Activated CD4-positive, alpha-beta T cell treated with anti-CD3 and anti-CD28 coated beads, Interleukin-2, amount 10 ng/mL, durations not matched to agents 24 days and 14 days (primary cell): ENCODE results near the gene EGR4. TPM values are rescaled to one million over a fixed set of nuclear protein-coding genes. Genes with fewer than 3 reads are reported as not detected.
A peak's percentile ranks its signal among the peaks of the same experiment; 100 is the strongest.

Source experiments
- DNase-seq: peaks from one replicate; pipeline ENCODE4 v3.0.0; 2022
- H3K27ac Mint-ChIP-seq: one replicate; pipeline ENCODE4 v1.8.0; 2022; ENCODE audit warnings: mild to moderate bottlenecking, mixed read lengths
- H3K27me3 Mint-ChIP-seq: one replicate; pipeline ENCODE4 v1.8.0; 2022; ENCODE audit warnings: mixed read lengths
- H3K36me3 Mint-ChIP-seq: one replicate; pipeline ENCODE4 v1.8.0; 2022; ENCODE audit warnings: low read depth, mild to moderate bottlenecking, mixed read lengths
- H3K4me1 Mint-ChIP-seq: one replicate; pipeline ENCODE4 v1.8.0; 2021; ENCODE audit warnings: mixed read lengths
- H3K4me3 Mint-ChIP-seq: one replicate; pipeline ENCODE4 v1.8.0; 2022; ENCODE audit warnings: mild to moderate bottlenecking, moderate library complexity, mixed read lengths
- H3K9me3 Mint-ChIP-seq: one replicate; pipeline ENCODE4 v1.8.0; 2021; ENCODE audit warnings: mixed read lengths
- intact Hi-C: fragments of 100-400 bp; cut with micrococcal nuclease; formaldehyde crosslinking; loops from one replicate; pipeline ENCODE4 v1.15.1; 2023
- total RNA-seq: library from RNA; stranded (reverse); gene quantifications from 2 replicates; pipeline ENCODE4 v1.2.3, GENCODE V29; 2022

EGR4 gene
- 1.2 and 1.5 TPM in 2 replicates for total RNA-seq

DNA sequence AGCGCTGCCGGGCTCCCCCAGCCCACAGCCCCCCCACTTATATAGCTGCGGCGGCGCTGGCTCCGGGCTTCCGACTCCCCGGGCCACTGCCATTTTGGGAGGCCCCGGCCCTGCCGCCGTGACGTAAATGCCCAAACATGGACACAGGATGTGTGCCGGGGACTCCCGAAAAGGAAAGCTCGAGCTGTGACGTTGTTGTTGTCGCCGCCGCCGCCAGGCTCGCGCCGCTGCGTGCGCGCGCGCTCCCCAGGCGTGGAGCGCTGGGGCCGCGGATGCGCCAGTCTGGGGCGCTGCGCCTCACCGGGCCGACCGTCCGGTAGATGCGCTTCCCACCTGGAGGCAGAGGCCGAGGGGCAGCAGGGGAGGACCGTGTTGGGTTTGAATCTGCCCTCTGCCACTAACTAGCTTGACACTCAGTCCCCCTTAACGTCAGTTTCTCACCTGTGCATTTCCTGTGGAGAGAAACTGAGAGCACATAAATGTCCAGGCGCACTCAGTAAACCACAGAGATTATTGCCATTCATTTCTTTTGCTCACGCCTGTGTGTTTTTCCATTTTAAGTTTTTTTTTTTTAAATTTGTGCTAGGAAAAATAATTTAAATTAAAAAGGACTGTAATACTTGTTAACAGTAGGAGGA is at the start of gene EGR4:
Gene EGR4, minus strand, starts transcription at position 15 of the 638 bp plus-strand sequence. CDS start 231 bp downstream, outside the sequence.
- Mint-ChIP-seq H3K27ac (no peak within 1 kb of the TSS), H3K4me1 (peaks cover 13% of the 10 kb centered on the region), H3K36me3 (no peaks in the 10 kb centered on the region), H3K9me3 (no peaks in the 10 kb centered on the region), H3K4me3 (peak within 1 kb of the TSS; percentile 81), H3K27me3 (peaks cover 74% of the 10 kb centered on the region)
- intact Hi-C loops, result loop anchor here (1.0 to 5.0 kb wide), 4 partner anchors 8 to 444 kb away; partner anchors contain the start of genes ALMS1, CCT7 and TPRKB
- peak; percentile 98 for DNase-seq

DNA sequence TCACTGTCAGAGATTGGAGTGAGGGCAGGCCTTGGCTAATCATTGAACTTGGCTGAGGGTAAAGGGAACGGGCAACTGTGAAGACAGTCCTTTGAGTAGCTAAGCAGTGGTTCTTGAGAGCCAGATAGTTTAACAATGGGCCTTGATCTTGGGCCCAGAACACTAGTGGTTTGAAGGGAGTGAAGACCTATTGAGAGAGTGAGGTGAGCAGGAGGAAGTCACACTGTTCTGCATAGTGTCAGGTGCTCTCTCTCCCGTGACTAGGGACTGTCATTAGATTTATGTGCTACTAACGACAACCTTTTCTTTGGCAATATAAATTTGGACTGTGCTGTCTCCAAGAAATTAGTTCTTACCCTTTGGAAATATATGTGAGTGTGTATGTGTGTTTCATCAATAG is 47.7 kb upstream of the EGR4 start:
- Mint-ChIP-seq H3K36me3 (no peaks in the 10 kb centered on the region), H3K4me3 (no peak overlapping the region), H3K27ac (no peak overlapping the region), H3K9me3 (no peaks in the 10 kb centered on the region), H3K4me1 (peaks cover 3% of the 10 kb centered on the region), H3K27me3 (no peaks in the 10 kb centered on the region)
- peak; percentile 27 for DNase-seq
- intact Hi-C loops, result no loop called here

DNA sequence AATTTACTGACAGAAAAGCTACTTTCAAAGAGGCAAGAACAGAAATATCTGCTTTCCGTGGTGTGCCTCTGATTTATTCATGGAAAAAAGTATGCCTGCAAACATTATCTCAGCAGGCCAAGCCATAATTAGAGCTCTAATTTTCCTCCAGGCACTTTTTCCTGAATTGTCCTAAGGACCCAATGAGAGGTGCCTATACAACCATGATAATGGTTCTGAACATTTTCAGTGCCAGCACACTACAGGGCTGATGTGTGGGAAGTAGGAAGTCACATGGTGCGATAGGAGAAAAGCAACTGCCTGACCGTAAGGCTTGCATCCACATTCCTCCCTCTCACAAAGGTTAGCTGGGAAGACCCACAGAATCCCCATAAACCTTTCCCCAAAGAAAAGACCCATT is 45.9 kb upstream of the EGR4 start:
- Mint-ChIP-seq H3K4me1 (peaks cover 3% of the 10 kb centered on the region), H3K27me3 (peaks cover 6% of the 10 kb centered on the region), H3K36me3 (no peaks in the 10 kb centered on the region), H3K9me3 (peaks cover 5% of the 10 kb centered on the region), H3K4me3 (no peak overlapping the region), H3K27ac (no peak overlapping the region)
- DNase-seq, result no peak
- intact Hi-C loops, result no loop called here

DNA sequence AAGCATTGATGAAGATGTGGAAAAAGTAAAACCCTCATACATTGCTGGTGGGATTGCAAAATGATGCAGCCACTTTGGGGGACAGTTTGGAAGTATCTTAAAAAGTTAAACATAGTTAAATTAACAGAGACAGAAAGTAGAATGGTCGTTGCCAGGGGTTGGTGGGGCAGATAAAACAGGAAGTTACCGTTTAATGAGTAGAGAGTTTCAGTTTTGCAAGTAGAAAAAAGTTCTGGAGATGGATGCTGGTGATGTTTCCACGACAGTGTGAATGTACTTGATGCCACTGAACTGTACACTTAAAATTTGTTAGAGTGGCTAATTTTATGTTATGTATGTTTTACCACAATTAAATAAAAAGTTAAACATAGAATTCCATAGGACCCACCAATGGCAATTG is 44.5 kb upstream of the EGR4 start:
- Mint-ChIP-seq H3K27me3 (peaks cover 13% of the 10 kb centered on the region), H3K4me1 (peaks cover 3% of the 10 kb centered on the region), H3K4me3 (no peak overlapping the region), H3K9me3 (peaks cover 9% of the 10 kb centered on the region), H3K27ac (no peak overlapping the region), H3K36me3 (no peaks in the 10 kb centered on the region)
- peak; percentile 39 for DNase-seq
- intact Hi-C loops, result no loop called here

DNA sequence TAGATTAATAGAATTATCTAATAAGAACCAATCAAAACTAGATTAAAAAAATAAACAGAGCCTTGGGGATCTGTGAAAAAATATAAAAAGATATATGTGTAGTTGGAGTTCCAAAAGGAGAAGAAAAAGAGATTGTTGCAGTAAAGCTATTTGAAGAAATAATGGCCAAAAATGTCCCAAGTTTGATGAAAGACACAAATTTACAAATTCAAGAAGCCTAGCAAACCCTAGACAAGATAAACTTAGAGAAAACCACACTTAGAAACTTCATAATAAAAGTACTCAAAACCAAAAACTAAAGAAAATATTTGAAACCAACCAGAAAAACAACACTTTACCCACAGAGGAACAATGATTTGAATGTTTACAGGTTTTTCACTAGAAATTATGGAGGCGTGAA is 41.3 kb upstream of the EGR4 start:
- H3K27me3 Mint-ChIP-seq, result peaks cover 16% of the 10 kb centered on the region
- no peak for DNase-seq
- H3K4me1 Mint-ChIP-seq, result peaks cover 3% of the 10 kb centered on the region
- no peaks in the 10 kb centered on the region for H3K36me3 Mint-ChIP-seq
- H3K27ac Mint-ChIP-seq, result no peak overlapping the region
- peaks cover 9% of the 10 kb centered on the region for H3K9me3 Mint-ChIP-seq
- intact Hi-C loops, result no loop called here
- H3K4me3 Mint-ChIP-seq, result no peak overlapping the region

DNA sequence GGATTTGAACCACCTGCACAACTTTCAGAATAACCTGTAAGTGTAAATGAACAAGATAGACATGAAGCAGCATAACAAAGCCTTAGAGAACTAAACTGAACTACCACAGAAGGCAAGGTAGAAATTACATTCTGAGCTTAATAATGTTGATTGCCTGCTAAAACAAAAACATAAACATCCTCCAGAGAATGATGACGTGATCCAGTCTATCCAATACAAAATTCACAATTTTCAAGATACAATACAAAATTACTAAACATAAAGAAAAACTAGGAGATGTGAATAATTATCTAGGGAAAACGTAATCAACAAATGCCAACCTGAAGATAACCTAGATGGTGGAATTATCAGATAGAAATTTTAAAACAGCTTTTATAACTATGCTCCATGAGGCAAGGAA is 40.7 kb upstream of the EGR4 start:
- Mint-ChIP-seq H3K4me1 (peaks cover 3% of the 10 kb centered on the region), H3K4me3 (no peak overlapping the region), H3K27ac (no peak overlapping the region), H3K9me3 (peaks cover 9% of the 10 kb centered on the region), H3K36me3 (no peaks in the 10 kb centered on the region), H3K27me3 (peaks cover 16% of the 10 kb centered on the region)
- intact Hi-C loops, result no loop called here
- DNase-seq, result no peak

DNA sequence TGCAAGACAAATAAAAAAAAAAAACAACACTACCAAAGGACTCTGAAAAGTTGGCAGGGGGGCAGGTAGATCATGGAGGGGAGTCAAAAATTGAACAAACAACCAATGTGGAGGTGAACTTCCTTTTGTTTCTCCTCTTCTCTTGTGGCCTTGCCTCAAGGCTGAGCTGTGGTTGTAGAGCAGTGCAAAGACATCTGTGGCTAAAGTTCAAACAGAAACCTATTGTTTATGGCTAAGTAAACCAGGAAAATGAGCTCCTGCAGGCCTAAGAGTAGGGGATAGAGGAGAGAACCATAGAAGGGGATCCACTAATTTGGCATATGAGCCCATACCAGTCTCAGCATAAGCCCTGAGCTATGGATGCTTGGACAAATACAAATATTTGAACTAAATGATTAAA is 40.2 kb upstream of the EGR4 start:
- peaks cover 3% of the 10 kb centered on the region for H3K4me1 Mint-ChIP-seq
- intact Hi-C loops, result no loop called here
- peaks cover 16% of the 10 kb centered on the region for H3K27me3 Mint-ChIP-seq
- H3K4me3 Mint-ChIP-seq, result no peak overlapping the region
- DNase-seq, result peak; percentile 48
- no peaks in the 10 kb centered on the region for H3K36me3 Mint-ChIP-seq
- peaks cover 9% of the 10 kb centered on the region for H3K9me3 Mint-ChIP-seq
- H3K27ac Mint-ChIP-seq, result no peak overlapping the region

DNA sequence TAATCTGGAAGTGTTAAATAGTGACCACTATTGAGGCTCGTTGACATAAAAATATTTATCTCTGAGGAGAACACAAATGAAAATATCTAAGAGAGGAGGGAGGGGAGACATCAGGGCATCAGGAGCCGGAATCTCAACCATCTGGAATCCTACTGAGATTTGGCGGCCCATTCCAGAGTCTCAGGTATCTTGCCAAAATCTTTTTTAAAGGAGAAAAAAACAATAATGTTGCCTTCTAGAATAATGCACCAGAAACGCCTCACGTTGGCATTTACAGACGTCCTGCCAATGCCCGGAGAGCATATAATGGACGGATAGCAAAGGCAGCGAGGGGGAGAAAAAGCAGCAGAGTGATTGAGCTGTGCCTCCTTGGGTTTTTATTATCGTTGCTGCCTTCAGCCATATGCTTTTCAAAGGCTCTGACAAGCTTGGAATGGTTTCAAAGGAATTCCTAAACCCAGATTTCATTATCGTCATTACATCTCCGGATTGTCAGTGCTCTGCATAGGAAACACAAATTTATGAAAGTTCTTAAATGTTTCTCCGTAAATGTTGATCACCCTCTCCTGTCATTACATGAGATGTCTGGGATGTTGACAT is 30.9 kb upstream of the EGR4 start:
- Mint-ChIP-seq H3K36me3 (no peaks in the 10 kb centered on the region), H3K27ac (no peak overlapping the region), H3K4me3 (no peak overlapping the region), H3K4me1 (no peaks in the 10 kb centered on the region), H3K27me3 (peaks cover 21% of the 10 kb centered on the region), H3K9me3 (no peaks in the 10 kb centered on the region)
- peak; percentile 18 for DNase-seq
- intact Hi-C loops, result no loop called here

DNA sequence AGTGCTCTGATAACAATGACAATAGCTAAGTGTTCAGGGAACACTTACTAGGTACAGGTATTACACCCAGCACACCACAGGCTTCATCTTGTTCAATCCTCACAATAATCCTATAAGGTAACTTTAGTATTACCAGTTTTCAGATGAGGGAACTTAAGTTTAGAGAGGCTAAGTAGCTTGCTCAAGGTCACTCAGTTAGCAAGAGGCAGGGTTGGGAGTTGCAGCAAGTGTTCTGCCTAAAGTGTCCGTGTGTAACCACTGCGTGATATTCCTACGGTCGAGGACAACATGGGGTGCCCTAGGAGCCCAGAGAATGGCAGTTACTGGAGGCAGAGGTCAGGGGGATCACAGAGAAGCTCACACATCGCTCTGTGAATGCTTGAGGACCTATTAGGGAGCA is 30.2 kb upstream of the EGR4 start:
- DNase-seq, result peak; percentile 23
- H3K9me3 Mint-ChIP-seq, result no peaks in the 10 kb centered on the region
- H3K36me3 Mint-ChIP-seq, result no peaks in the 10 kb centered on the region
- intact Hi-C loops, result no loop called here
- H3K27me3 Mint-ChIP-seq, result peaks cover 21% of the 10 kb centered on the region
- no peaks in the 10 kb centered on the region for H3K4me1 Mint-ChIP-seq
- H3K27ac Mint-ChIP-seq, result no peak overlapping the region
- no peak overlapping the region for H3K4me3 Mint-ChIP-seq

DNA sequence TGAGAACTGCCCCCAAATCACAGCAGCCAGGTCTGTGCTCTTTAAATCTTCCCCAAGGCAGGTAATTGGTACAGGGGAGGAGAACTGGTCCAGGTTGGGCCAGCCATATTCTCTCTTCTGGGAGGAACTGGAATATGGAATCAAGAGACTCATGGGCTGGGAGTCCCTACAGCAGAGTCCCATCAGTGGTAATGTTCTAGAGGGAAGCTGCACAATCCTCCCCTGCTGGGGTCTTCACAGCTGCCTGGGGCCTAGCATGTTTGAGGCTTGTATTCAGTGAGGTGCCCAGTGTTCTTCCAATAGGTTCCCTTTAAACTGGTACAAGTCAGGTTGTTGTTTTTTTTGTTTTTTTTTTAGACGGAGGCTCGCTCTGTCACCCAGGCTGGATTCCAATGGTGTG is 21.1 kb upstream of the EGR4 start:
- H3K27me3 Mint-ChIP-seq, result peaks cover 2% of the 10 kb centered on the region
- H3K4me3 Mint-ChIP-seq, result no peak overlapping the region
- no peaks in the 10 kb centered on the region for H3K9me3 Mint-ChIP-seq
- DNase-seq, result peak; percentile 34
- no peaks in the 10 kb centered on the region for H3K36me3 Mint-ChIP-seq
- intact Hi-C loops, result no loop called here
- no peak overlapping the region for H3K27ac Mint-ChIP-seq
- no peaks in the 10 kb centered on the region for H3K4me1 Mint-ChIP-seq

DNA sequence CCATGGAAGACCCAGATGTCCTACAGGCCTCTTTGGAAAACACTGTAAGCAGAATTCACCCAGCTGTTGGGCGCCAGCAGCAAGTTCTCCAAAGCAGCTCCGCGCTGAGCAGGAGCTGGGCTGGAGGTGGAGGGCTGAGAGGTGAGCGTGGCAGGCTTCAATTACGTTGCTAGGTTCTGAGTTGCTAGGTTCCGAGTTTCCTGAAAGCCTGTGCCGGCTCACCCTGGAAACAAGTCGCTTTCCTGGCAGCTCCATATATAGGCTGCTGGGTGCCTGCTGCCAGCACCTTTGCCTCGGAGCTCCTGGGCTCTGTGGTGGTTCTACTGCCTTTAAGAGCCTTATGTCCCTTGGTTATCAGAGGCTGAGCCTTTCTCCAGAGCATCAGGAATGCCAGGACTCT is 14.4 kb upstream of the EGR4 start:
- Mint-ChIP-seq H3K27me3 (peaks cover 16% of the 10 kb centered on the region), H3K4me3 (no peak overlapping the region), H3K36me3 (no peaks in the 10 kb centered on the region), H3K27ac (no peak overlapping the region), H3K4me1 (no peaks in the 10 kb centered on the region), H3K9me3 (no peaks in the 10 kb centered on the region)
- peak; percentile 43 for DNase-seq
- intact Hi-C loops, result no loop called here

DNA sequence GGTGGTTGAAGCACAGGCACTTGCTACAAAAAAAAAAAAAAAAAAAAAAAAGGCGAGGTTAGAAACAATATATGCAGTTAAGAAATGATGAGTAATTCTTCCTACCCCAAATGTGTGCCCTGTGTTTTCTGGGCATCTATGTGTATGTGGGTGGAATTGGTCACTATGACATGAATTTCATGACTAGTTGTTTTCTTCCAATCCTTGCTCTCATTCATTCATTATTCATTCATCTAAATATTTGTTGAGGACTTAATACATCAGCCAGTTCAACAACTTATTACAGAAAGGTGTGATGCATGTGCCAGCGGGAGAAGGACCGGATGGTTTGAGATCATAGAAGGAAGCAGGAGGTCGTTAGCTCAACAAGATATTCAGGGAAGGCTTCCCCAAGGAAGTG is 8.3 kb upstream of the EGR4 start:
- Mint-ChIP-seq H3K9me3 (no peaks in the 10 kb centered on the region), H3K27me3 (peaks cover 39% of the 10 kb centered on the region), H3K36me3 (no peaks in the 10 kb centered on the region), H3K4me3 (no peak overlapping the region), H3K27ac (no peak overlapping the region), H3K4me1 (peaks cover 1% of the 10 kb centered on the region)
- DNase-seq, result no peak
- intact Hi-C loops, result no loop called here

DNA sequence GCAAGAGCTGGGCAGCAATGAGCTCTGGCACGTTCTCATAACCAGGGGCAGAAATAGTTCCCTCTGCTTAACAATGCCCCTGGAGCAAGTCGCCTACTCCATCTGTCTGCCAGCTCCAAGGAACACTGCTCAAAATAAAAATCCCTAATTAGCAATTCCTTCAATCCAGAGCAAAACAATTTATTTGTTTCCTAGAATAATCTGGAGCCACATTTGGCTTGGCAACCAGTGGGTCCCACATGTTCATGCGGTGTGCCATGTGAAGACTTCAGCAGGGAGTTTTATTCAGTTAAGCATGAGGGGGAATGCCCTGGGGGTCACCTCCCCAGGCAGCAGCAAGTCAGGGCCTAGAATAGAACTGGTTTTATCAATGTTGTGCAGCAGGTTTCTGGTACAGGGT is 7.6 kb upstream of the EGR4 start:
- no peak for DNase-seq
- H3K4me3 Mint-ChIP-seq, result no peak overlapping the region
- H3K27ac Mint-ChIP-seq, result no peak overlapping the region
- intact Hi-C loops, result no loop called here
- peaks cover 1% of the 10 kb centered on the region for H3K4me1 Mint-ChIP-seq
- H3K27me3 Mint-ChIP-seq, result peaks cover 42% of the 10 kb centered on the region
- H3K36me3 Mint-ChIP-seq, result no peaks in the 10 kb centered on the region
- no peaks in the 10 kb centered on the region for H3K9me3 Mint-ChIP-seq

DNA sequence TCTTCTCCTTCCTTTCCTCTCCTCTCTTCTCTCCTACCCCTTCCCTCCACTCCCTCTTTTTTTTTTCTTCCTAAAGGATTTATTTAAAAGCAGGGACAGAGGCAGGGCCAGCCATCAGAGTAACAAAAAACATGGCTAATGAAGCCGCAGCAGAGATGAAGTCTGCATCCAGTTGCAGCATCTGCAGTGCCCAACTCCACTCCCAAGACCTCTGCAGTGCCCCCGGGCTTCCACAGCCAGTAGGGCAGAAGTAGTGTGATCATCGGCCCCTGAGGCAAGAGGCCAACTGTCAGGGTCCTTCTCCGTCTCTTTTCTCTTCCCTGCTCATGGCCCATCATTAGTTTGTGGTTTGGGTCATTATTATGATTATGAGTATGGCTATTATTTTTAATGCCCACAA is 4.2 kb upstream of the EGR4 start:
- Mint-ChIP-seq H3K27ac (no peak overlapping the region), H3K4me3 (no peak overlapping the region), H3K4me1 (peaks cover 5% of the 10 kb centered on the region), H3K9me3 (no peaks in the 10 kb centered on the region), H3K27me3 (peaks cover 55% of the 10 kb centered on the region), H3K36me3 (no peaks in the 10 kb centered on the region)
- no peak for DNase-seq
- intact Hi-C loops, result no loop called here

DNA sequence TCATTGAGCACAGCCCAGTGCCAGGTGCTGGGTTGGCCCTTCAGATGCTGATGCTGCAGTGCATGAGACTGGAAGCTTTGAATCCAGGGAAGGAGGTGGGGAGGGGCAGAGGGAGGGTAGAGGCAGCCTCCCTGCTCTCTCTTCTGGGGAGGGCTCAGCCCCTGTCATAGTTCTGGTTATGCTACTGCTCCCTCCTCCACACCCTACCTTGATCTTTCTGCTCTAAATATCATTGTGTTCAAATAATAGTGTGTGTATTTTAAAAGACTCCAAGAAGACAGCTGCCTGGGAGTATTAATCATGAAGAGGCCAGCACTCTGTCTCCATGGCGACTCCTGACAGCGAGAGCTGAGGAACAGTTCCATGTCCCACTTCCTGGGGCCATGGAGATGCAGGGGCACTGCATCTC is 3.8 kb upstream of the EGR4 start:
- Mint-ChIP-seq H3K27me3 (peaks cover 56% of the 10 kb centered on the region), H3K9me3 (no peaks in the 10 kb centered on the region), H3K4me3 (no peak overlapping the region), H3K27ac (no peak overlapping the region), H3K36me3 (no peaks in the 10 kb centered on the region), H3K4me1 (peaks cover 5% of the 10 kb centered on the region)
- DNase-seq, result no peak
- intact Hi-C loops, result no loop called here
